IMR-90 (cell line): ENCODE data around the gene GYPB.
"Not testable (repeated sequence)": the region's sequence is repeated elsewhere in the genome, so short reads cannot be mapped to it uniquely, and the experiment has no call there.

ENCODE experiments used
- BHLHE40 ChIP-seq: fragments of 150-350 bp; IDR thresholded peaks from 2 replicates; pipeline ENCODE4 v1.6.1; 2016; ENCODE audit warnings: mild to moderate bottlenecking, low read depth, low read length
- CEBPB ChIP-seq: IDR thresholded peaks from 2 replicates; pipeline ENCODE4 v1.6.1; 2012; ENCODE audit warnings: low read depth, low read length, improper control_type of control experiment
- CTCF ChIP-seq: conservative IDR thresholded peaks from 2 replicates; pipeline ENCODE4 v1.5.1; 2012; ENCODE audit warnings: mild to moderate bottlenecking, low read depth, low read length, improper control_type of control experiment
- POLR2A ChIP-seq: IDR thresholded peaks from 2 replicates; pipeline ENCODE4 v1.6.1; 2012; ENCODE audit warnings: mild to moderate bottlenecking, low read depth, low read length
- RAD21 ChIP-seq: IDR thresholded peaks from 2 replicates; pipeline ENCODE4 v1.6.1; 2012; ENCODE audit warnings: low read length, improper control_type of control experiment
- SMC3 ChIP-seq: fragments of 150-350 bp; IDR thresholded peaks from 2 replicates; pipeline ENCODE4 v1.6.1; 2016; ENCODE audit warnings: low read depth, mild to moderate bottlenecking, antibody characterized with exemption, low read length, moderate library complexity

DNA sequence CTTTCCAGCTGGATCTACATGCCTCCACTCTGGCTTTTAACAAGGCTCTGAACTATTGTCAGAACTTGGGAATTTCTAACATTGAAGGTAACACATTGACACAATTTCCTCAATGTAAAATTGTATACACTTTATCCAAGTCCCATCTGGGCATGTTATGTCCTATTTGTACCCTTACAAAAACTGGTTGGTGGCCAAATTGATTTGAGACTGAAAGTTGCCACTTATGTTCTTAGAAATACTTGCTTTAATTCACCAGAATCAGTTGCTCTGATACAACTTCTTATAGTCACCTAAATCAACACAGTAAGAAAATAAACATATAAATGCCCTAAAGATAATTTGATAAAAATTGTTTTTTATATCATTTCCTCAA, 15.3 kb downstream of the GYPB start:
- TF ChIP-seq CTCF, RAD21, SMC3, POLR2A, CEBPB, BHLHE40: not testable (repeated sequence)
